ENCODE results near the gene VWA2. TPM values are rescaled to one million over a fixed set of nuclear protein-coding genes. Genes with fewer than 3 reads are reported as not detected.

Gene VWA2
- total RNA-seq, 1 donor from 2014 or later: not detected

GRCh38 chr10:114273910-114274309 is 34.9 kb downstream of the VWA2 start:
- H3K4me1 ChIP-seq: peaks cover 30% of the 10 kb centered on the region
- no peak overlapping the region for H3K4me3 ChIP-seq
- TF ChIP-seq CTCF (IDR thresholded peaks at IDR 0.05; ENCODE audit: borderline replicate concordance): no peak
- no peaks in the 10 kb centered on the region for H3K36me3 ChIP-seq
- no peak overlapping the region for H3K27ac ChIP-seq (replicated peaks)
- H3K9me3 ChIP-seq (replicated peaks): no peaks in the 10 kb centered on the region
- intact Hi-C loops (cut with micrococcal nuclease): no loop called here
- no peaks in the 10 kb centered on the region for H3K27me3 ChIP-seq (ENCODE audit: low read depth)
- no peak for DNase-seq

GRCh38 chr10:114274616-114275453 is 35.8 kb downstream of the VWA2 start:
- H3K4me3 ChIP-seq: no peak overlapping the region
- H3K4me1 ChIP-seq: peaks cover 26% of the 10 kb centered on the region
- no peaks in the 10 kb centered on the region for H3K36me3 ChIP-seq
- no peaks in the 10 kb centered on the region for H3K27me3 ChIP-seq (ENCODE audit: low read depth)
- TF ChIP-seq CTCF (IDR thresholded peaks at IDR 0.05; ENCODE audit: borderline replicate concordance): no peak
- H3K27ac ChIP-seq (replicated peaks): no peak overlapping the region
- intact Hi-C loops (cut with micrococcal nuclease): no loop called here
- no peaks in the 10 kb centered on the region for H3K9me3 ChIP-seq (replicated peaks)
- no peak for DNase-seq

- Histone ChIP-seq H3K9me3 (replicated peaks) (no peaks in the 10 kb centered on the region), H3K27me3 (ENCODE audit: low read depth) (no peaks in the 10 kb centered on the region), H3K4me3 (no peak overlapping the region), H3K27ac (replicated peaks) (no peak overlapping the region), H3K4me1 (peaks cover 14% of the 10 kb centered on the region), H3K36me3 (no peaks in the 10 kb centered on the region)
- TF ChIP-seq CTCF (IDR thresholded peaks at IDR 0.05; ENCODE audit: borderline replicate concordance): no peak
- intact Hi-C loops (cut with micrococcal nuclease): no loop called here
- DNase-seq: no peak
These were observed 37.0 kb downstream of the VWA2 start for GRCh38 chr10:114276066-114276465.

GRCh38 chr10:114276671-114277070 is 37.6 kb downstream of the VWA2 start:
- peaks cover 8% of the 10 kb centered on the region for H3K4me1 ChIP-seq
- no peak overlapping the region for H3K27ac ChIP-seq (replicated peaks)
- TF ChIP-seq CTCF (IDR thresholded peaks at IDR 0.05; ENCODE audit: borderline replicate concordance): no peak
- H3K36me3 ChIP-seq: no peaks in the 10 kb centered on the region
- no peak overlapping the region for H3K4me3 ChIP-seq
- intact Hi-C loops (cut with micrococcal nuclease): no loop called here
- no peaks in the 10 kb centered on the region for H3K9me3 ChIP-seq (replicated peaks)
- no peaks in the 10 kb centered on the region for H3K27me3 ChIP-seq (ENCODE audit: low read depth)
- DNase-seq: no peak

- Histone ChIP-seq H3K27ac (replicated peaks) (no peak overlapping the region), H3K4me3 (no peak overlapping the region), H3K4me1 (no peaks in the 10 kb centered on the region), H3K27me3 (ENCODE audit: low read depth) (no peaks in the 10 kb centered on the region), H3K36me3 (no peaks in the 10 kb centered on the region), H3K9me3 (replicated peaks) (no peaks in the 10 kb centered on the region)
- DNase-seq: no peak
- intact Hi-C loops (cut with micrococcal nuclease): no loop called here
- TF ChIP-seq CTCF (IDR thresholded peaks at IDR 0.05; ENCODE audit: borderline replicate concordance): no peak
These were observed 39.3 kb downstream of the VWA2 start for GRCh38 chr10:114278140-114278883.

Measured in left ventricle myocardium inferior (tissue), 1 donor.